Kasumi-1 (cell line): ENCODE measurements around the gene TEAD2.
"Not testable (repeated sequence)": the region's sequence is repeated elsewhere in the genome, so short reads cannot be mapped to it uniquely, and the experiment has no call there.

Source experiments
- DNase-seq, 2 experiments: peaks; one replicate each; lab custom pipeline; 2025; lab: John Stamatoyannopoulos, UW

TEAD2 gene

GRCh38 chr19:49333418-49333805 lies 28.8 kb downstream of the TEAD2 start:
- peak in 1 of 2 experiments; percentile 53 for DNase-seq

GRCh38 chr19:49332691-49333417 lies 29.4 kb downstream of the TEAD2 start:
- not testable (repeated sequence) for DNase-seq

- peak; percentile 74 to 82 for DNase-seq
Observed at GRCh38 chr19:49331616-49332055, 30.6 kb downstream of the TEAD2 start.

GRCh38 chr19:49331187-49331586 lies 31.0 kb downstream of the TEAD2 start:
- not testable (repeated sequence) for DNase-seq

GRCh38 chr19:49328741-49329140 lies 33.5 kb downstream of the TEAD2 start:
- no peak for DNase-seq

GRCh38 chr19:49327878-49328544 lies 34.2 kb downstream of the TEAD2 start:
- peak; percentile 66 to 79 for DNase-seq

GRCh38 chr19:49326165-49326704 lies 36.0 kb downstream of the TEAD2 start:
- DNase-seq = no peak

GRCh38 chr19:49325756-49326155 lies 36.5 kb downstream of the TEAD2 start:
- DNase-seq = not testable (repeated sequence)

- no peak for DNase-seq
Observed at GRCh38 chr19:49324801-49325576, 37.2 kb downstream of the TEAD2 start, which contains the start of gene SLC6A16. Gene SLC6A16 (minus strand): TSS chr19:49325191. CDS start chr19:49311347, 13,844 bp downstream.

- DNase-seq = no peak
Observed at GRCh38 chr19:49318296-49318695, 43.9 kb downstream of the TEAD2 start.

GRCh38 chr19:49316284-49316683 lies 45.9 kb downstream of the TEAD2 start:
- no peak for DNase-seq

- DNase-seq = no peak
Observed at GRCh38 chr19:49315111-49315510, 47.1 kb downstream of the TEAD2 start.

GRCh38 chr19:49309087-49309486 lies 53.1 kb downstream of the TEAD2 start:
- no peak for DNase-seq

GRCh38 chr19:49306734-49307133 lies 55.5 kb downstream of the TEAD2 start:
- DNase-seq = peak; percentile 13 to 27

GRCh38 chr19:49301866-49302252 lies 60.4 kb downstream of the TEAD2 start:
- DNase-seq = no peak

- peak; percentile 71 to 87 for DNase-seq
Observed at GRCh38 chr19:49301165-49301865, 60.9 kb downstream of the TEAD2 start.

GRCh38 chr19:49298653-49299052 lies 63.6 kb downstream of the TEAD2 start:
- DNase-seq = not testable (repeated sequence)

- no peak for DNase-seq
Observed at GRCh38 chr19:49297403-49297802, 64.8 kb downstream of the TEAD2 start.

GRCh38 chr19:49295208-49295880 lies 66.9 kb downstream of the TEAD2 start:
- DNase-seq = no peak

- DNase-seq = no peak
Observed at GRCh38 chr19:49294401-49294800, 67.8 kb downstream of the TEAD2 start.
